Breast epithelium (tissue), 3 donors: ENCODE results near the gene BSX.

ENCODE experiments used
- CTCF ChIP-seq, 3 donors: fragments of 450-650 bp; IDR thresholded peaks; one replicate each; pipeline ENCODE4 v1.5.1; 2016 to 2017; ENCODE audit warnings: antibody characterized with exemption in 3 of 3, mild to moderate bottlenecking in 3 of 3, moderate library complexity in 3 of 3
- POLR2AphosphoS5 ChIP-seq, 3 donors: sonication (generic); formaldehyde crosslinking; IDR thresholded peaks; one replicate each; pipeline ENCODE4 v1.6.1; 2017; ENCODE audit warnings: antibody characterized with exemption in 3 of 3

GRCh38 chr11:122979815-122980595, 1.6 kb downstream of the BSX start:
- no peak for TF ChIP-seq POLR2AphosphoS5 (IDR thresholded peaks at IDR 0.05)
- TF ChIP-seq CTCF (IDR thresholded peaks at IDR 0.05), result no peak
